ENCODE data around the gene GBA2.

Gene GBA2

DNA sequence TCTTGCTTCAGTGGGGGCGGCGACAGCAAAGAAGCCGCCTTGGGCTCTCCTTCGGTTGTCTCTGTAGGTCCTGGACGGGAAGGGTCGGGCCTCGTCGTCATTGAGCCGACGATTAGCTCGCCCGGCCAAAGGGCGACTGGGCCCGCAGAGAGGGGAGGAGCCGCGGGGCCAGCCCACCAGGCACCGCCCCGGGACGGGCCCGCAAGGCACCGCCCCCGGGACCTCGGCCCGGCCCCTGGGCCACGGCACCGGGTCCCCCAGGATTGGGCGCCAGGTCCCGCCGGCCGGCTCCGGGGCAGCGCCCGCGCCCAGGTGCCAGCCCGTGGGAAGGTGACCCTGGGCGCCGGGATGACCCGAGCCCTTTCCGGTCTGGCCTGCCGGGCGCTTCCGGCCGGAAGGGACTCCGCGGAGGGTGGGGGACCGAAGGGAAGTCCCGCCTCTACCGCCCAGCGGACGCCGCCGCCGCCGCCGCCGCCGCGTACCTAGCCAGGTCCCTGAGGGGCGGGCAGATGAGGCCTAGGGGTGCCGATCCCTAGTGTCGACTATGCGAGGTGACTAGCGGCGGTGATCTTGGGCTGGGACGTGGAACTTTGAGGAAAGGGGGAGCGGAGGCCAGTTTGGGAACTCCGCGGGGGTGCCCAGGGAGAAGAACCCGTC, at the start of gene GBA2, which contains the start of gene RGP1:
GBA2 (minus strand) TSS at position 371 of the 657 bp plus-strand sequence. CDS start 524 bp downstream, outside the sequence.
RGP1 (plus strand) TSS at position 430 of the 657 bp plus-strand sequence. CDS start 469 bp downstream, outside the sequence.
- peak; percentile 58 for DNase-seq (ENCODE audit: low read depth)

GRCh38 chr9:35797311-35798109, 48.5 kb upstream of the GBA2 start:
- DNase-seq (ENCODE audit: low read depth): no peak

DNA sequence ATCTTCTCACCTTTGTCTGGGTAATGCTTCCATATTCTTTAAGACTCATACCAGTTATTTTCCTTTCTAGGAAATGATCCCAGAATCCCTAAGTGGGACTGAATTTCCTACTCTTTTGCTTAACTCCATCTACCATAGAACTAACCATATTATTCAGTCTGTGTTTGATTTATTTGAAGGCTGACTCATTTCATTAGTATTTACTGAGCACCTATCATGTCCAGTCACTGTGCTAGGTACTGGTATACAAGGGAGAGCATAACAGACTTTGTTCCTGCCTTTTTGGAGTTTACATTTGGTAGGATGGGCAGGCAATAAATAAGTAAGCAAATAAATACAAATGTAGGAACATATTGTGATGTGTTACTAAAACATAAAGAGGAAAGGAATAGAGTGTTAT, 46.7 kb upstream of the GBA2 start:
- peak; percentile 46 for DNase-seq (ENCODE audit: low read depth)

DNA sequence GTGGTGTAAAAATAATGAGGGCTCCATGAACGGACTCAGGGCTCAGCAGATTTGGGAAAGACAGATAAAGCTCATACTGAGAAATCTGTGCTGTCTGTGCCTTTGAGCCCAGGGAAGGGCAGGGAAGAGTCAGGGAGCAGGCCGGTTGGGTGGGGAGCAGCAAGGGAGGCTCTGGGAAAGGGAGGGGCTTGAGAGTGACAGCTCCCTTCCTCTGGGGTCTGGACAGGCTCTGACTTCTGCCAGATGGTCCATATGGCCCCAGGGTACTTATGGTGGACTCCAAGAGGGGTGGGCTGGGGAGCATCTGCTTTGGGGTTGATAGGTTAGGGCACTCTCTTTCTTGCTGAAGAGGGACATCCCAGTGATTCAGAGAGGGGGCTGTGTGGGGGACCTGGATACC, 44.4 kb upstream of the GBA2 start:
- DNase-seq (ENCODE audit: low read depth): no peak

DNA sequence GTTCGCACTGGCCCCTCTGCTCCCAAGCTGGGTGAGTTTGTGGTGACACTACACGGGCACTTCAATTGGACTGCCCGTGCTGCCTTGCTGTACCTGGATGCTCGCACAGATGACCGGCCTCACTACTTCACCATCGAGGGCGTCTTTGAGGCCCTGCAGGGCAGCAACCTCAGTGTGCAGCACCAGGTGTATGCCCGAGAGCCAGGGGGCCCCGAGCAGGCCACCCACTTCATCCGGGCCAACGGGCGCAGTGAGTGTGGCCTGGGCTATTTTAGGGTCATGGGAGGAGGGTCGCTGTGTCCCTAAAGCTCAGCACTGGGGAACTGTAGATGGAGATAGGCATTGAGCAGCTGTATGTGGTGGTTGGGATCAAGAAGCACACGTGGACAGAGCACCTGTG, 43.8 kb upstream of the GBA2 start:
- DNase-seq (ENCODE audit: low read depth): no peak

DNA sequence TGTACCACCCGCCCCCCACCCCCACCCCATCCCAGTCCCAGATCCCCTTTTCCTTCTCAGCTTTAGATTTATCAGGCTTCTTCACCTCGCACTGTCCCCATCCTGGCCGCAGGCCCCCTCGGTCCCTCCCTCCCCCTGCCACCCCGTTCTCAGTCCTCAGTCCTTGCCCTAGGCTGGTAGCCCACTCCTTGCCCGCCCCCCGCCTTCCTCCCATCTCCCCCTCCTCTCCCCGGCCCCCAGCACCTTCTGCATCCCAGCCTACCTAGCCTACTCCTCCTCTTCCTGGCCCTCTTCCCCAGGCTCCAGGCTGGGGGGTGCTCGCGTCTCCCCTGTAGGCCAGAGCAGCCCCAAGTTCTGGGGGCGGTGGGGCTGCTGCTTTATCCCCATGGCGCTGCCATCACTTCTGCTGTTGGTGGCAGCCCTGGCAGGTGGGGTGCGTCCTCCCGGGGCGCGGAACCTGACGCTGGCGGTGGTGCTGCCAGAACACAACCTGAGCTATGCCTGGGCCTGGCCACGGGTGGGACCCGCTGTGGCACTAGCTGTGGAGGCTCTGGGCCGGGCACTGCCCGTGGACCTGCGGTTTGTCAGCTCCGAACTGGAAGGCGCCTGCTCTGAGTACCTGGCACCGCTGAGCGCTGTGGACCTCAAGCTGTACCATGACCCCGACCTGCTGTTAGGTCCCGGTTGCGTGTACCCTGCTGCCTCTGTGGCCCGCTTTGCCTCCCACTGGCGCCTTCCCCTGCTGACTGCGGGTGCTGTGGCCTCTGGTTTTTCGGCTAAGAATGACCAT, 43.2 kb upstream of the GBA2 start:
- DNase-seq (ENCODE audit: low read depth): no peak

DNA sequence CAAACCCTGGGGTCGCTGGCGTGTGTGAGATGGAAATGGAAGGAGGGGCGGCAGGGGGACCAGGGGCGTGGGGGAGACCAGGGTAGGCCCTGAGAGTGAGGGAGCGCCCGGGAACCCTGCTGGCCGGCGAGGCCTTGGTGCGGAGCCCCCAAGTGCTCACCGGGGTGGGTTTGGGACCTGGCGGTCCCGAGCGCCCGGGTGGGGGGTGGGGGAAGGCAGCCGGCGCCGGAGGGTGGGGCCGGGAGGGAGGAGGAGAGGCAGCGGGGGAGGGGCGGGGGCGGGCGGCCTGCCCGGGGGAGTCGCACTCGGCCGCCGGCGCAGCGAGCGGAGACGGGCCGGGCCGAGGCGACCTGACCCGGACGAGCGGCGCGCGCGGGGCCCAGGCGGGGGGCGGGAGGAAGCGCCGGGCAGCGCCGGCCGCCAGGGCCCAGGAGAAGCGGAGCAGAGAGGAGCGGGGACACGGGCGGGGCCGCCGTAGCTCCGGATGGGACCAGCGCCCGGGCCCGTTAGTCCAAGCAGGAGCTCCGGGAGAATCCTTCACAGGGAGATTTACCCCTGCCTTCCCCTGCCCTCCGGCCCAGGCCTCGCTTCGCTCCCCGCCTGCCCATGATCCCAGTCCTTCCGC, 42.4 kb upstream of the GBA2 start, which contains the start of gene NPR2:
NPR2 (plus strand) TSS at position 295 of the 625 bp plus-strand sequence. CDS start 818 bp downstream, outside the sequence.
- DNase-seq (ENCODE audit: low read depth): peak; percentile 24

- DNase-seq (ENCODE audit: low read depth): peak; percentile 79
These were observed 41.6 kb upstream of the GBA2 start for GRCh38 chr9:35790385-35791296.

- no peak for DNase-seq (ENCODE audit: low read depth)
These were observed 41.0 kb upstream of the GBA2 start for GRCh38 chr9:35790025-35790384.

GRCh38 chr9:35789541-35789940, 40.5 kb upstream of the GBA2 start:
- DNase-seq (ENCODE audit: low read depth): no peak

DNA sequence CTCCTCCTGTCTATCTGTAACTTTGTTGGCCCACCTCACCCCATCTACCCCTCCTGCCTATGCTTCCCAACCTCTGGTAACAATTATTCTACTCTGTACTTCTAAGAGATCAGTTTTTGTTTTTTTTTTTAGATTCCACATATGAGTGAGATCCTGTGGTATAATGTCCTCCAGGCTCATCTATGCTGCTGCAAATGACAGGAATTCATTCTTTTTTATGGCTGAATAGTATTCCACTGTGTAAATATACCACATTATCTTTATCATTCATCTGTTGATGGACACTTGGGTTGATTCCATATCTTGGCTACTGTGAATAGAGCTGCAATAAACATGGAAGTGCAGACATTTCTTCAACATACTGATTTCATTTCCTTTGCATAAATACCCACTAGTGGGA, 34.4 kb upstream of the GBA2 start:
- no peak for DNase-seq (ENCODE audit: low read depth)

GRCh38 chr9:35781066-35781465, 32.0 kb upstream of the GBA2 start:
- no peak for DNase-seq (ENCODE audit: low read depth)

DNA sequence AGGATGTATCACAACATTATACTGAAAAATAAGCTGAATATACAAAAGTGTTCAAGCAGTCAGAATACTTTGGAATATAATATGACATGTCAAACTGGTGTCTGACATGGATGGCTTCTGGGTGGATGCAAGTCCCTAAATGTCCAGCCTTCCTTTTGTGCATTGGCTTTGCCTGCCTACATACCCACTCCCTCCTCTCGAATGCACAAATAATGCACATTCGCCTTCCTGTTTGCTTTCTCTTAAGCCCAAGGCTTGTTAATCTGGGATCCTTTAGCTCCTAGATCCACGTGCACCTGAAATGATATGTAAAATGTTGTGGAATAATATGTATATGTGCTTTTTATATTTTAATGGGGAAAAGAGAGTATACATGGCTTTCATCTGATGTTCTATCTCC, 29.5 kb upstream of the GBA2 start:
- DNase-seq (ENCODE audit: low read depth): no peak

DNA sequence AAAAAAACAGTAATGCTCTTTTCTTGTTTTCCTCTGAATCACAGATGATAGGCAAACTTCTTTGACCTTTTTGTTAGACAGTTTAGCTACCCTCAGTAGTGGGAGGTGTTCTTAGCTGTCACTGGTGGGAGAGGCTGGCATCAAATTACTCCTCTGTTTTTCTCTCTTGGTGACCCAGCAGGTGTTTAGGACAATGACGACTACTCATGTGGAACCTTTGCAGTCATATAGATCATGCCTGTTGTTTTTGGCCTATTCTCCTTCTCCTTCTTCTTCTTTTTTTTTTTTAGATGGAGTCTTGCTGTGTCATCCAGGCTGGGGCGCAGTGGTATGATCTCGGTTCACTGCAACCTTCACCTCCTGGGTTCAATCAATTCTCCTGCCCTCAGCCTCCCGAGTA, 27.0 kb upstream of the GBA2 start:
- DNase-seq (ENCODE audit: low read depth): no peak

DNA sequence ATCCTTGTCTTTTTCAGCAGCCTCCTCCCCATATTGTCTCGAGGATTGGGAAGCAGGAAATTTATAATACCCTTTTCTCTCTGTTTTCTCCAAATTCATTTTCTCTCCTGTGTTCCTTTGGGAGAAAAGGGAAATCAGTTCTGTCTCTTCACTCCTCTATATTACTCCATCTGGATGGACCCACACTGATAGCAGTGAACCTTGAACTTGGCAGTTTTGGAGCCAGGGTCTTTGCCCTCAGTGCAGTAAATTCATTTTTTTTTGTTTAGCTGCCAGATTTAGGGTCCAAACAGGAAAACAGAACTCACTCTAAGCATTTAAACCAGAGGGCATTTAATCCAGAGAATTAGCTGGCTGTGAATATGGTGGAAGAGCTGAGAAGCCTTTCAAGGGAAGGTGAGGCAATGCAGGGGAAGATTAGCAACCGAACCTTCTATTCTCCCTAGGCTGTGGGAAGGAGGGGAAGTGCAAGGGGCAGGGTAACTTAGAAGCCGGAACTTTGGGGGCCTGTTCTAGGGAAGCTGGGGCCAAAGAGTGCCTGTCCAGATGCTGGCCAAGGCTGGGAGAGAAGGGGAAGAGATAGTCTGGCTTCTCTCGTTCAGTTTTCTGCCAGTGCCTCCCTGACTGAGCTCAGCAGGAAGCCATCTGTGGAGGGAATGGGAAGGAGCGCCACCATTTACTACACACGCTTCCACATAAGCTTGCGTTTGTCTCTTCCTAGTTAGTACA, 26.0 kb upstream of the GBA2 start:
- no peak for DNase-seq (ENCODE audit: low read depth)

GRCh38 chr9:35771943-35772342, 22.9 kb upstream of the GBA2 start:
- peak; percentile 41 for DNase-seq (ENCODE audit: low read depth)

- no peak for DNase-seq (ENCODE audit: low read depth)
These were observed 22.5 kb upstream of the GBA2 start for GRCh38 chr9:35771534-35771933.

- DNase-seq (ENCODE audit: low read depth): no peak
These were observed 22.0 kb upstream of the GBA2 start for GRCh38 chr9:35771075-35771433.

DNA sequence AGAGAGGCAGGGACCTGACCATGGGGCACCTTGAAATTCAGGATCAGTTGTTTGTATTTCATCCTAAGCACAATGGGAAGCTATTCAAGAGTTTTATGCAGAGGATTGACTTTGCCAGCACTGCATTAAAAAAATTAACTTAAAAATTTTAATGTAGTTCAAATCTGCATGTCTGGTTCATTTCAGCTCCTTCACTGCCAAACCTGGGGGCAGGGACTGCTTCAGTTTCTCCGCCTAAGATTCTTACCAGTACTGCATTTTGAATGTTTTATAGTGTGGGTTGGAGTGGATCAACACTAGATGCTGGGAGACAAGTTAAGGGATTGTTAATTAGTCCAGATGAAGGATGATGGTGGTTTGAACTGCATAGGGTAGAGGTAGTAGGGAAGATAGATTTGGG, 20.7 kb upstream of the GBA2 start:
- no peak for DNase-seq (ENCODE audit: low read depth)

DNA sequence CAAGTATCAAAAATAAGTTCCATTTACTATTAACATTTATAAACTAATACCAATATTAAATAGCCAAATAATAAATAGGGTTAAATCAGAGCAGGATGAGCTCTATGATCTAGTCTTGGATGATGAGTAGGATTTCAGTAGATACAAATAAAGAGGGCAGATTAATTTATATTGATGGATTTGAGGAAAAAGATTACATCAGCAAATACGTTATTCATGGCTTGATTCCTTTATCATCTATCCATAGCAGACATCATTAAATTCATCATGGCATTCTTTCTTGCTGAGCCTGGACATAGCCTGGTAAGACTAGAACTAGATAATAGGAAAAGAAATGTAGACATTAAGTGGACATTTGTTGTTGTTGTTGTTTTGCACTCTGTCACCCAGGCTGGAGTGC, 18.4 kb upstream of the GBA2 start:
- no peak for DNase-seq (ENCODE audit: low read depth)

All from amniotic epithelial cell (primary cell).